DOHH2 (cell line): Measurements from ENCODE around the gene NPNT.

Source experiments
- H3F3A ChIP-seq: fragments of 200-600 bp; sonication (generic), shearing (Covaris generic); 2 replicates; pipeline ENCODE4 v1.6.0; 2016; ENCODE audit warnings: antibody characterized with exemption, mild to moderate bottlenecking; ENCODE audit not compliant: control insufficient read depth, insufficient read depth
- H3K27ac ChIP-seq: fragments of 200-600 bp; sonication (generic); 2 replicates; pipeline ENCODE4 v1.5.1; 2014; ENCODE audit warnings: low read depth, mild to moderate bottlenecking, low read length, moderate library complexity
- H3K27me3 ChIP-seq: fragments of 200-600 bp; sonication (generic); 2 replicates; pipeline ENCODE4 v1.6.1; 2014; ENCODE audit warnings: mild to moderate bottlenecking, low read length, mixed read lengths; ENCODE audit not compliant: control insufficient read depth
- H3K36me3 ChIP-seq: fragments of 200-600 bp; sonication (generic); 2 replicates; pipeline ENCODE4 v1.6.1; 2014; ENCODE audit warnings: mild to moderate bottlenecking, low read length, moderate library complexity, mixed read lengths; ENCODE audit not compliant: control insufficient read depth
- H3K4me1 ChIP-seq: fragments of 200-600 bp; sonication (generic); 2 replicates; pipeline ENCODE4 v1.6.1; 2014; ENCODE audit warnings: mild to moderate bottlenecking, low read length, mixed read lengths; ENCODE audit not compliant: control insufficient read depth
- H3K4me2 ChIP-seq: fragments of 200-600 bp; sonication (generic); 2 replicates; pipeline ENCODE4 v1.6.0; 2014; ENCODE audit warnings: mild to moderate bottlenecking, low read length, moderate library complexity
- H3K4me3 ChIP-seq: fragments of 200-600 bp; sonication (generic); 2 replicates; pipeline ENCODE4 v1.5.1; 2014; ENCODE audit warnings: mild to moderate bottlenecking, low read length, mixed read lengths
- H3K79me2 ChIP-seq: fragments of 200-600 bp; sonication (generic); 2 replicates; pipeline ENCODE4 v1.6.1; 2014; ENCODE audit warnings: mild to moderate bottlenecking, low read length, mixed read lengths; ENCODE audit not compliant: control insufficient read depth
- H3K9me2 ChIP-seq: fragments of 200-600 bp; sonication (generic); replicated peaks from 2 replicates; pipeline ENCODE4 v1.6.1; 2014; ENCODE audit warnings: mild to moderate bottlenecking, low read length, mixed read lengths; ENCODE audit not compliant: control insufficient read depth
- H3K9me3 ChIP-seq: fragments of 200-600 bp; sonication (generic); 2 replicates; pipeline ENCODE4 v1.6.1; 2014; ENCODE audit warnings: antibody characterized with exemption, low read length, mixed read lengths; ENCODE audit not compliant: control insufficient read depth, insufficient read depth
- H4K20me1 ChIP-seq: fragments of 200-600 bp; sonication (generic); 2 replicates; pipeline ENCODE4 v1.6.0; 2014; ENCODE audit warnings: low read depth, mild to moderate bottlenecking, antibody characterized with exemption, low read length, moderate library complexity; ENCODE audit not compliant: control insufficient read depth, insufficient read depth
- CTCF ChIP-seq: fragments of 200-600 bp; sonication (generic); IDR thresholded peaks from one replicate; pipeline ENCODE4 v1.5.1; 2014; ENCODE audit warnings: antibody characterized with exemption, mild to moderate bottlenecking, low read depth, low read length; ENCODE audit not compliant: poor library complexity, severe bottlenecking
- EZH2phosphoT487 ChIP-seq: fragments of 200-600 bp; sonication (generic); IDR thresholded peaks from 2 replicates; pipeline ENCODE4 v1.6.1; 2017; ENCODE audit warnings: borderline replicate concordance, mild to moderate bottlenecking, antibody characterized with exemption, low read length, moderate library complexity, mixed read lengths

The NPNT gene

GRCh38 chr4:105858466-105859040 lies 36.7 kb upstream of the NPNT start:
- H4K20me1 ChIP-seq, result no peaks in the 10 kb centered on the region
- H3K9me3 ChIP-seq, result no peaks in the 10 kb centered on the region
- no peaks in the 10 kb centered on the region for H3K79me2 ChIP-seq
- H3K27ac ChIP-seq, result no peak overlapping the region
- H3K4me2 ChIP-seq, result no peak overlapping the region
- TF ChIP-seq EZH2phosphoT487, result no peak
- TF ChIP-seq CTCF, result no peak
- no peak overlapping the region for H3K4me3 ChIP-seq
- no peaks in the 10 kb centered on the region for H3K36me3 ChIP-seq
- no peaks in the 10 kb centered on the region for H3K9me2 ChIP-seq
- H3K4me1 ChIP-seq, result no peaks in the 10 kb centered on the region
- H3K27me3 ChIP-seq, result no peaks in the 10 kb centered on the region
- H3F3A ChIP-seq, result no peaks in the 10 kb centered on the region

- H4K20me1 ChIP-seq, result no peaks in the 10 kb centered on the region
- H3K27me3 ChIP-seq, result no peaks in the 10 kb centered on the region
- H3K4me2 ChIP-seq, result no peak overlapping the region
- H3K4me1 ChIP-seq, result no peaks in the 10 kb centered on the region
- H3K9me3 ChIP-seq, result no peaks in the 10 kb centered on the region
- no peaks in the 10 kb centered on the region for H3K36me3 ChIP-seq
- no peaks in the 10 kb centered on the region for H3K79me2 ChIP-seq
- H3K4me3 ChIP-seq, result no peak overlapping the region
- no peaks in the 10 kb centered on the region for H3F3A ChIP-seq
- no peak overlapping the region for H3K27ac ChIP-seq
- TF ChIP-seq EZH2phosphoT487 (no peak), CTCF (no peak)
- H3K9me2 ChIP-seq, result no peaks in the 10 kb centered on the region
Measured at GRCh38 chr4:105859233-105859632, 36.0 kb upstream of the NPNT start.

- H3K27me3 ChIP-seq, result no peaks in the 10 kb centered on the region
- H3F3A ChIP-seq, result no peaks in the 10 kb centered on the region
- no peaks in the 10 kb centered on the region for H3K9me3 ChIP-seq
- no peak overlapping the region for H3K4me2 ChIP-seq
- no peak overlapping the region for H3K4me3 ChIP-seq
- no peak overlapping the region for H3K27ac ChIP-seq
- no peaks in the 10 kb centered on the region for H3K36me3 ChIP-seq
- H3K9me2 ChIP-seq, result no peaks in the 10 kb centered on the region
- no peaks in the 10 kb centered on the region for H3K4me1 ChIP-seq
- H4K20me1 ChIP-seq, result no peaks in the 10 kb centered on the region
- no peaks in the 10 kb centered on the region for H3K79me2 ChIP-seq
- TF ChIP-seq EZH2phosphoT487 (no peak), CTCF (no peak)
Measured at GRCh38 chr4:105870963-105871362, 24.3 kb upstream of the NPNT start.
